ENCODE data around the gene GOSR1.
"Not testable (repeated sequence)": the region's sequence is repeated elsewhere in the genome, so short reads cannot be mapped to it uniquely, and the experiment has no call there.

Gene GOSR1

DNA sequence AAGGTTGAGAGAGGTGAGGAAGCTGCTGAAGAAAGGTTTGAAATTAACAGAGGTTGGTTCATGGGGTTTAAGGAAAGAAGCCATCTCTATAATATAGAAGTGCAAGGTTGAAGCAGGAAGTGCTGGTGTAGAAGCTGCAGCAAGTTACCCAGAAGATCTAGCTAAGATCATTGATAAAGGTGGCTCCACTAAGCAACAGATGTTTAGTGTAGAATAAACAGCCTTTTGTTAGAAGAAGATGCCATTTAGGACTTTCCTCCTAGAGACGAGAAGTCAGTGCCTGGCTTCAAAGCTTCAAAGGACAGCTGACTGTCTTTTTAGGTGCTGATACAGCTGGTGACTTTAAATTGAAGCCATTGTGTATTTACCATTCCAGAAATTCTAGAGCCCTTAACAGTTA is 29.3 kb downstream of the GOSR1 start:
- no peak for DNase-seq

DNA sequence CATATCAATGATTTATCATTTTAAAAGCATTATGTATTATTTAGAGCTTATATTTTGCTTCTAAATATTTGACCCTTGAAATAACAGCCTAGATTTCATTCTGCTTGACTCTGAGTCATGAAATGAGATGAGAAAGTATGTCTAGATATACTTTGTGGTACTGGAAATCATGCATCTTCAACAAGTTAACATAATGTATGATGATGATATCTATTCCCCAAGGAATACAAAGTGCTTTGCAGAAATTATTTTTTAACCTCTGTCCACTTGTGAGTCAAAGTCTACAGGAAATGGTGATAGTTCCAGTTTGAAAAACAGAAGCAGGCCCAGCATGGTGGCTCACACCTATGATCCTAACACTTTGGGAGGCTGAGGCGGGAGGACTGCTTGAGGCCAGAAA is 36.1 kb downstream of the GOSR1 start:
- no peak for DNase-seq

DNA sequence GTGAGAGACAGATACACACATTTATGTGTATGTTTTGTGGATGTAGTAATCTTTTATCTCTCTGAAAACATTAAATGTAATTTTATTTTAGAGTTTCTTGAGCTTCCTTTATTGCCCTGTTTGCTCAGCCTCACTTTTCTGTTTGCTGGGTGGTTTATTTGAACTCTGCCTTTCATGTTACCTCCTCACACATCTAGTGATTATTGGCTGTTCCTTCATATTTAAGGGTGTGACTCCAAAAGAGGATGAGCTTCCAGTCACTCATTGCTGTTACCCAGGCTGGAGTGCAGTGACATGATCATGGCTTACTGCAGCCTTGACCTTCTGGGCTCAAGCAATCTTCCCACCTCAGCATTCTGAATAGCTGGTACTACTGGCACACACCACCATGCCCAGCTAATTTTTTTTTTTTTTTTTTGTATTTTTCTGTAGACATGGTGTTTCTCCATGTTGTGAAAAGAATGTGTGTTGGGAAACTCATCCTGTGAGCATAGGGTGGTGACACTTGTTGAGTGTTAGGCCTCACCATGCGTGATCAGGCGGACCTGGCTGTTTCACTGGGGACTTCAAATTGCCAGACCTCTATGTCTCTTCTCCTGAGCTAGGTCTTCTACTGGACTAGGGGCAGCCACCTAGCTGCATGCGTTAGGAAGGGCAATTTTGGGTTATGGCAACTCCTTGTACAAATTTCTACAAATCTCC is 37.8 kb downstream of the GOSR1 start:
- DNase-seq: no peak

DNA sequence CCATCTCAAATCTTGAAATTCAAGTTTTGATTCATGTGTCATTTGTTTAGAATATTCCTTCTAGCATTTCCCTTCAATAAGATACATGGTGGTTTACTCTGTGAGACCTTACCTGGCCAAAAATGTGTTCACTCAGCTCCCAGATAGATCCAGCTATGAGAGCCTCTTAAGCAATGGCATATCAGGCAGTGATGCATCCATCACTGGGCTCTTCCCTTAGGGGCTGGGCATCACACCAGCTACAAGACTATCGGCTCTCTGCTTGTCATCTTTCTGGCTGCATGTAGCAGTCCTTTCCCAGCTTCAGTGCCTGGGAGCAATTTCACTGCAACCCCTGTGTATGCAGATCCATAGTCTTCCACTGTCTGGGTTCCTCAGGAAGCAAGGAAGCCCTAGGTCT is 40.6 kb downstream of the GOSR1 start:
- DNase-seq: no peak

DNA sequence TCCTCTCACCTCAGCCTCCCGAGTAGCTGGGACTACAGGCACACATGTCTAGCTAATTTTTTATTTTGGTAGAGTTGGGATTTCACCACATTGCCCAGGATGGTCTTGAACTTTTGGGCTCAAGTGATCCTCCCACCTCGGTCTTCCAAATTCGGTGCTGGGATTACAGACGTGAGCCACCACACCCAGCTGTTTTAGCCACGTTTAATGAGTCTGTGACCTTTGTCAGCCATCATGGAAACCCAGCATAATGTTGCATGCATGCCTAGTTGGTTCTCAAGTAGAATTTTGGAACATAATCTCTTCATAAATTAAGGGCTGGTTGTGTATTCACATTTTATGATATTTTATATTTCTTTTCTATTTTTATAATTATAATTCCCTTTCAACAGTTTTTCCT is 42.0 kb downstream of the GOSR1 start:
- no peak for DNase-seq

DNA sequence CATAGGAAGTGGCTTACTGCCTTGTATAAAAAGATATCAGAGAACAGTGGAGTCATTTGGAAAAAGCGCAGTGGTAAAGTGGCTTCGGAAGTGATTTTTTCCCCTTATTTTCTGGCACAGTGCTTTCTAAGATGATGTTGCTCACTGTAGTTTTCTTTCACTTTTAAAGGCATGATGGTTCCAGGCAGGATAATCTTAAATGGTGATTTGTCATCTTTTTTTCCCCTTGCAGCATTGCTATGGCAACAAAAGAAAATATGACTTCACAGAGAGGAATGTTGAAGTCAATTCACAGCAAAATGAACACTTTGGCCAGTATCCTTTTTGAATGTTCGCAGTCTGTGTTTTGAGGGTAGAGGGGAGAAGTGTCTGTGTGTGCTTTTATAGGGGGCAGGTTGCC is 42.5 kb downstream of the GOSR1 start:
- DNase-seq: no peak

DNA sequence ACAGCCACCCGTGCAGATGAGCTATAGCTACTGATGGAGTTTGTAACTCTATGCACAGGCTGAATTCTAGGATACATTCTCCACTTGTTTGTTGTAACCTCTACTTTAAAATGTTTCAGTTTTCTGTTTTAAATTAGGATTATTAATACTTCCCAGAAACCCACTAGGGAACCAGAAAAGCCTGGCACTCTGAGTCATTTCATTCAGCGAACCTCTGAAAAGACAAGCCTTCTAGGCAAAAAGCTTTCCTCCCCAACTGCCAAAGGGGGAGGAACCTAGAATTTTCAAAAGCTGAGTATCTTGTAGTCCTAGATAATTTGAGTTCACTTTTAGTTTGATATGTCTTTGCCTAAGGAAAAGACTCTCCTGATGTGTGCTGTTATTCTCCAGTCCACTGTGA is 43.2 kb downstream of the GOSR1 start:
- no peak for DNase-seq

DNA sequence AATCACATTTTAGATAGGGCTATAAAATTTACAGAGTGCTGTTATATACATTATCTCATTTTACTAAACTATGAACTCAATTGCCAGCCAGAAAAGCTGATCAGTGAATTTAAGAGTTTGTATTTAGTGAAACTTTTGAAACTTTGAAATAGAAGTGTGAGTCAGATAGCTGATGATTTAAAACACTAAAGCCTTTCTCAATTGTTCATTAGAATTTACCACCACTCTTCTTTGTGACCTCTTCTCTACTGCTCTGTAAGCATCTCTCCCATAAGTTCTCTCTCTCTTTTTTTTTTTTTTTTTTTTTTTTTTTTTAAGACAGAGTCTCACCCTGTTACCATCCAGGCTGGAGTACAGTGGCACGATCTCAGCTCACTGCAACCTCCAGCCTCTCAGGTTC is 43.7 kb downstream of the GOSR1 start:
- no peak for DNase-seq

DNA sequence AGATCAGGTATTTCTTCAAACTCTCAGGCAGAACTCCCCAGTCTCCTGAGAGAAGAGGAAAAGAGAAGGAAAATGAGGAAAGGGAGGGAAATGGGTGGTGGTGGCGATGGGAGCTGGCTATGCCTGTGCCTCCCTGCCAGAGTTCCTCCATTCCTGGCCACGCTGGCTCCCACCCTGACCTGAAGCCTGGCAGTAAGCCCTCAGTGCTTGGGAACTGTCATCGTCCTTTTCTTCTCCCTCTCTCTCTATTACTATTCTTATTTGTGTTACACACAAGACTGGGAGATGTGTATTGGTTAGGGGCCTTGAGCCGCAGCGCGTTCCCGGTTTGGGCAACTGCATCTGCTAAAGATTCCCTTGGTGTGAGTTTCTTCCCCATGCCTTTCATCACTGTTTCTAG is 44.6 kb downstream of the GOSR1 start:
- no peak for DNase-seq

DNA sequence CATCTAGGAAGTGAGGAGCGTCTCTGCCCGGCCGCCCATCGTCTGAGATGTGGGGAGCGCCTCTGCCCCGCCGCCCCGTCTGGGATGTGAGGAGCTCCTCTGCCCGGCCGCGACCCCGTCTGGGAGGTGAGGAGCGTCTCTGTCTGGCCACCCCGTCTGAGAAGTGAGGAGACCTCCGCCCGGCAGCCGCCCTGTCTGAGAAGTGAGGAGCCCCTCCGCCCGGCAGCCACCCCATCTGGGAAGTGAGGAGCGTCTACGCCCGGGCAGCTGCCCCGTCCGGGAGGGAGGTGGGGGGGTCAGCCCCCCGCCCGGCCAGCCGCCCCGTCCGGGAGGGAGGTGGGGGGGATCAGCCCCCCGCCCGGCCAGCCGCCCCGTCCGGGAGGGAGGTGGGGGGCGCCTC is 46.0 kb downstream of the GOSR1 start:
- not testable (repeated sequence) for DNase-seq

DNA sequence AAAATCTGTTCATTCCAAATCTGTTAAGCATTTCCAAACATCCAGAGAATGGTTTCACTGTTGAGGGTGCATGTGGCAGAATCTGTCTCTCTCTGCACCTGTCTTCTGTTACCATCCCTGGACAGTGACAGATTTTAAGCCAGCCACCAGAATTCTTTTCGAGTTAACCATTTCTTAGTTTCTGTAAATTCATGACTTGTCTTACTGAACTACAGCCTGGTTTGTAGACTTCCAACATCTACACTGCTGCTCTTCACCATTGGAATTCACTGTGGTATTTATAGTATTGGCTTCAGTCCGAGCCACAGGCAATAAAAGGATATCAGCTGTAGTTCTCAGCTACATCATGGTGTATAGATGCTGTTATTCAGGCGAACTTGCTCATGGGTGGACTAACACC is 47.6 kb downstream of the GOSR1 start:
- no peak for DNase-seq

DNA sequence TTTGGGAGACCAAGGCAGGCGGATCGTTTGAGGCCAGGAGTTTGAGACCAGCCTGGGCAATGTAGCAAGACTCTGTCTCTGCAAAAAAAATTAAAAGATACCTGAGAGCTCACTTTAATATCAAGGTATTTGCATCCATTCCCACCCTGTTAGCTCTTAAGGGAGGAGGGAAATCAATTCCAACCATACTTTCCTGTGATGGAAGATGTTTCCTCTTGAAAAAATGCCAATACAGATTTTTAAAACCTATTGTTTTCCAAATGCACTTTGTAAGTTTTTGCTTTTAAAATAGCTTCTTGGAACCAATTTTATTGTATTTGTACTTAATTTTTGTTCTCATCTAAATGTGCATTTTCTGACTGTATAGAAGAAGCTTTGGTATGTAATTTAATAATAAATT is 49.2 kb downstream of the GOSR1 start:
- no peak for DNase-seq

DNA sequence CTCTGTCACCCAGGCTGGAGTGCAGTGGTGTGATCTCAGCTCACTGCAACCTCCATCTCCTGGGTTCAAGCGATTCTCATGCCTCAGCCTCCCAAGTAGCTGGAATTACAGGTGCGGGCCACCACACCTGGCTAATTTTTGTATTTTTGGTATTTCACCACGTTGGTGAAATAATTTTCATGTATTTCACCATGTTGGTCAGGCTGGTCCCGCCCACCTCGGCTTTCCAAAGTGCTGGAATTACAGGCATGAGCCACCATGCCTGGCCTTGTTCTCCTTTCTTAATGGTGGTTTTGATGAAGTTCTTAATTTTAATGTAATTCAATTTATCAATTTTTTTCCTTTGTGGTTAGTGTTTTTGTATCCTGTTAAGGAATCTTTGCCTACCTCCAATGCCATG is 51.5 kb downstream of the GOSR1 start:
- not testable (repeated sequence) for DNase-seq

DNA sequence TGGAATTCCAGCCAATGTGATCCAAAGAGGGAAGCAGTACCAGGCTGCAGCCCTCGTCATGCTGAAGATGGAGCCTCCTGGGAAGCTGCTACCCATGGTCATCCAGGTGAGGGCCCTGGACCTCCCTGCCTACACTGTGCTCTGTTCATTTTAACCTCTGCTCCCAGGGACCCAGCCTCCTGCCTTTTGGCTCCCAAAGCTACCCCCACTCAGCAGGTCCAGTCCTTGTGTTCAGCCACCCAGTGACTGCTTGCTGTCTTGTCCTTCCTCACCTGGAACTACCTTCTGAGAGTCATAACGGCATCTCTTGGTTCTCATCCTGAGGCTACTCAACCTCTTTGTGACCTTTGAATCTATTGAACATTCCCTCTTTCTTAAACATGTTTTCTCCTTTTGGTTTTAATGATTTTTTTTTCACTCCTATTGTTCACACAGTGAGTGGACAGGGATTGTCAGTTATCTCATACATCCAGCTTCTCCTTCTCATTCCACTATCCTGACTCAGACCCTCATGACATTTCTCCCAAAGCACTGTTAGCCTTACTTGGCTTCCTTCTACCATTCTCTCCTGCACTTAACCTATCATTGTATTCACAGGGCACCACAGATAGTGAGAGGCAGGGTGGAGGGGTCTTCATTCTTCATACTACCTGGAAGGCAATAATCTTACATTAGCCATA is 53.3 kb downstream of the GOSR1 start:
- DNase-seq: no peak

DNA sequence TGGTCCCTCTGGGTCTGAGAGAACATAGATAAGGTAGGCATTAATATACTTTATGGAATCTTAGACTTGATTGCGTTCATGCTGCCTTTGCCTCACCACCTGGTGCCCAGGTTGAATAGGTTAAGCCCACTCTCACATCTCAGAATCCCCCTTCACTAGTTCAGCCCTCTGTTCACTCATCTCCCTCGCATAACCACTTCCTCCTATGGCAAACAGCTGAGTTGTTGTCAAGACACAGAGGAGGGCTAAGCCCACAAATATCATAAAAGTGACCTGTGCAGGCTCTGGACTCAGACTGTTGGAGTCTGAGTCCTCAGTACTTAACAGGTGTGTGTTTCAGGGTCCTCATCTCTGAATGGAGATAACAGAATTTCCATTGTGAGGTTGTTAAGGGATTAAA is 55.7 kb downstream of the GOSR1 start:
- no peak for DNase-seq

DNA sequence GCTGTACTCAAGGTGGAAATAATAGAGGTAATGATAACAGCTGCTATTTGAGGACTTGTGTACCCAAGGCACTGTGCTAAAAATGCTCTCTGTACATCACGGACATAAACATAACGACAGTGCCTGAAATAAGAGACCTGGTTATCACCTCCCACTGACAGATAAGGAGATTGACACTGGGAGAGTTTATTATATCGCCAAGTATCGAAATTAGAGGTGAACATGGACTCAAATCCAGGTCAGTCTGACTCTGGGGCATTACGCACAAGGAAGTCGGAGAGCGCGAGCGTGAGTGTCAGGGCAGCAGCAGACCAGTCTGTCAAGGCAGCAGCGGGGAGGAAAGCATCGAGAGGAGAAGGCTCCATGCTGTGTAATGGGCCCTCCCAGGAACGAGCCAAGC is 57.1 kb downstream of the GOSR1 start:
- no peak for DNase-seq

DNA sequence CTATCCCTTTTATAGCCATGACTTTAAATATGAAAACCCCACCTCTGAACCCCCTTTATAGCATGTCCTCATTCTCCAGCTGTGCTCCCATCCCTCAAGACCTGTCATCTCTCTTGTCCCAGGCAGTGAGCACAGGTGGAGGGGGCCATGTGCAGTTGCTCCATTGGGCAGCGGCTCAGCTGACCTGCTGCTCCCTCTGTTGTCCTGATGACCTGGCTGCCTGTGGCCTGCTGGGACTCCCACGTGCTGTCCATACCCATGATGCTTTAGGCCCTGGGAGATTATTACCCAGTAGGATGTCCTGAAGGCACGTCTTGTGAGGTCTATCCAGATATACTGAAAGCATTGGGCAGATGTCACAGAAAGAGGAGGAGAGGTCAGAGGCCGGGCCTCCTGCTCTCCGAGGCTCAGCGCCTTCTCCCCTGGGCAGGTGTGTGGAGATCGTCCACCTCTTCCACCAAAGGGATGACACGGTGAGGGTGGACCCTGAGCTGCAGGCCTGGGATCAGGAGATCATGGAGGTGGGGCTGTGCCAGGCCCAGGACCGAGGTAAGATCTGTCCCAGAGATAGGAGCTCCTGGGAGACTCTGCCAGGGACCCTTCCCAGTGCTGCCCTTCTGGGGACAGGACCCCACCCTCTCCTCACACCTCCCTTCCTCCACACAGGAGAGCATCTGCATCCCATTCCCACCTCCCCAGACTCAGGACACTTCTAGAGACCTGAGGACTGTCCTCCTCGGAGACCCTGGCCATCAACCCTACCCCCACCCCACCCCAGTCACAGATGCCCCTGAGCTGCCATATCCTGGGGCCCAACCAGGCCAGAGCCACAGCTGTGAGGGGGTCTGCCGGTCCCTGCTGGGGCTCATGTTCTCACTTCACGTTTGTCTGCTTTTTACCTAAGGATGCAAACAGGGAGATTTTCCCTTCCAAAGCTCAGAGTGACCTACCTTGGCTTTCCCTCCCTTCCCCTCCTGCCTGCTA is 58.0 kb downstream of the GOSR1 start:
- DNase-seq: no peak

DNA sequence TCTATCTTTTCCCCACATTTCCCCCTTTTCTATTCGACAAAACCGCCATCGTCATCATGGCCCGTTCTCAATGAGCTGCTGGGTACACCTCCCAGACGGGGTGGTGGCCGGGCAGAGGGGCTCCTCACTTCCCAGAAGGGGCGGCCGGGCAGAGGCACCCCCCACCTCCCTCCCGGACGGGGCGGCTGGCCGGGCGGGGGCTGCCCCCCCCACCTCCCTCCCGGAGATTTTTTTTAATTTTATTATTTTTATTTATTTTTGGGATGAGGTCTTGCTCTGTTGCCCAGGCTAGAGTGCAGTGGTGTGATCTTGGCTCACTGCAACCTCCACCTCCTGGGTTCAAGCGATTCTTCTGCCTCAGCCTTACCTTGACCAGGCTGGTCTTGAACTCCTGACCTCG is 59.6 kb downstream of the GOSR1 start:
- not testable (repeated sequence) for DNase-seq

DNA sequence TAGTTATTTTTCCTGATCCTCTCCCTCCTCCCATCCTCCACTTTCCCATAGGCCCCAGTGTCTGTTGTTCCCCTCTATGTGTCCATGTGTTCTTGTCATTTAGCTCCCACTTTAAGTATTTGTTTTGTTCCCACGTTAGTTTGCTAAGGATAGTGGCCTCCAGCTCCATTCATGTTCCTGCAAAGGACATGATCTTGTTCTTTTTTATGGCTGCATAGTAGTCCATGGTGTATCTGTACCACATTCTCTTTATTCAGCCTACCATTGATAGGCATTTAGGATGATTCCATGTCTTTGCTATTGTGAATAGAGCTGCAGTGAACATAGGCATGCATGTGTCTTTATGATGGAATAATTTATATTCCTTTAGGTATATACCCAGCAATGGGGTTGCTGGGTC is 60.5 kb downstream of the GOSR1 start:
- DNase-seq: not testable (repeated sequence)

DNA sequence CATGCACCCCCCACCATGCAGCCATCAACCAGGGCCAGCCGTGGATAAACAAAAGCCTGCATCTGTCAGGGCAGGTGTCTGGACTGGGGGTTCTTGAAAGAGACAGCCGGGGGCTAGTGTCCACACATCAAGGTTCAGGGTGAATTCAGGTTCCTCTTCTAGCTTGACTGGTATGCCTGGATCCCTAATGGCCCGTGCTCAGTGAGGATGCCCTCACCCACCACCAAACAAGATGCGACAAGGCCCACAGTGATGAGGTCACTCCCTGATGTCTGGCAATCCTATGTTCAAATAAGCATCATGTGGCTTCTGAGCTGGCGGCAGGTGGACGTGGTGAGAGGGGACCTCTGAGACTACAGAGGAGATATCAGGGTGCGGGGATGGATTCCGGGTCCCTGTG is 64.6 kb downstream of the GOSR1 start:
- no peak for DNase-seq

DNA sequence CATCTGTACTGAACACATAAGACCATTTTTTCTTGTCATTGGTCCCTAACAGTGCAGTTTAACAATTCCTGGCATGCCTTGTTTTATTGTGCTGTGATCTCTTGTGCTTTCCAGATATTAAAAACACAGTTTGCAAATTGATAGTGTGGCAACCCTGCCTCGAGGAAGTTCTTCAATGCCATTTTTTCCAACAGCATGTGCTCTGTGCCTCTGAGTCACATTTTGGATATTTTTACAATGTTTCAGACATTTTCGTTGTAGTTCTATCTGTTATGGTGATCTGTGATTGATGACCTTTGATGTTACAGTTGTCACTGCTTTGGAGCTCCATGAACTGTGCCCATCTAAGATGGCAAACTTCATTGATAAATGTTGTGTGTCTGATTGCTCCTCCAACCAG is 66.2 kb downstream of the GOSR1 start:
- DNase-seq: no peak

DNA sequence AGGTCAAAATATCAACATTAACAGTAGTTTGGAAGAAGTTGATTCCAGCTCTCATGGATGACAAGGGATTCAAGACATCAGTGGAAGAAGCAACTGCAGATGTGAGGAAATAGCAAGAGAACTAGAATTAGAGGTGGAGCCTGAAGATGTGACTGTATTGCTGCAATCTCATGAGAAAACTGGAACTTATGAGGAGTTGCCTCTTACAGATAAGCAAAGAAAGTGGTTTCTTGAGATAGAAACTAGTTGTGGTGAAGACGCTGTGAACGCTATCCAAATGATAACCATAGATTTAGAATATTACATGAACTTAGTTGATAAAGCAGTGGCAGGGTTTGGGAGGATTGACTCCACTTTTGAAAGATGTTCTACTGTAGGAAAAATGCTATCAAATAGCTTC is 67.8 kb downstream of the GOSR1 start:
- no peak for DNase-seq

DNA sequence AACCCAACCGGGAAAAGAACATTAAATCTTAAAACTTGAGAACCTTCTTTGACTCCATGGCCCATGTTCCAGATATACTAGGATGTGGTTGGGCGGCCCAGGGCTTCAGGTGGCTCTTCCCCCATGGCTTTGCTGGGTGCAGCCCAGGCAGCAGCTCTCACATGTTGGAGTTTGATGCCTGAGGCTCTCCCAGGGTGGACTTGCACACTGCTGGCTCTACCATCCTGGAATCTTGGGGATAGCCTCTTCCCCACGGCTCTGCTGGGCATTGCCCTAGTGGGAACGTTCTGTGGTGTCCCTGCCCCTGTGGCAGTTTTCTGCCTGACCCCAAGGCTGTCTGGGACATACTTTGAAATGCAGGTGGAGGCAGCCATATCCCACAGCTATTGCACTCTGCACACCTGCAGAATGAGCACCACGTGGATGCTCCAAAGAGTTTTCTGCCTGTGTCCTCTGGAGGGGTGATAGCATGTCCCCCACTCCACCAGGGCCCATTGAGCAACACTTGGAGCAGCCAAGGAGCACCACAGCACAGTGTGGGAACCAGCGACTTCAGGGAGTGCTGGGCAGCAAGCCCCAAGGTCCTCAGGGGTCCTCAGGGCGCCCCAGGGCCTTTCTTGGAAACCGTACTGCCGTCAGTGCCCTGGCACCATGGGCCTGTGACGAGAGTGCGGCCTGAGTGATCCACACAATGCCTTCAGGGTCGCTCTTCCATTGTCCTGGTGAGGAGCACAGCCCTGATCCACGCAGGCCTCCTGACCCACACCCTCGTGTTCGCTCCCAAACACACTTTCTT is 70.8 kb downstream of the GOSR1 start:
- DNase-seq: no peak
